HK-2 (cell line): ENCODE measurements around the gene FAAP20.

Experiments used
- DNase-seq: peaks from one replicate; pipeline ENCODE4 v3.0.0-alpha.2; 2018; ENCODE audit not compliant: unreplicated experiment

Gene FAAP20, protein sequence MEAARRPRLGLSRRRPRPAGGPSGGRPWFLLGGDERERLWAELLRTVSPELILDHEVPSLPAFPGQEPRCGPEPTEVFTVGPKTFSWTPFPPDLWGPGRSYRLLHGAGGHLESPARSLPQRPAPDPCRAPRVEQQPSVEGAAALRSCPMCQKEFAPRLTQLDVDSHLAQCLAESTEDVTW

GRCh38 chr1:2194319-2194897, at the start of gene FAAP20:
Gene FAAP20 (minus strand): TSS chr1:2194772. CDS start chr1:2194749, 23 bp downstream.
- DNase-seq, result peak; percentile 91

DNA sequence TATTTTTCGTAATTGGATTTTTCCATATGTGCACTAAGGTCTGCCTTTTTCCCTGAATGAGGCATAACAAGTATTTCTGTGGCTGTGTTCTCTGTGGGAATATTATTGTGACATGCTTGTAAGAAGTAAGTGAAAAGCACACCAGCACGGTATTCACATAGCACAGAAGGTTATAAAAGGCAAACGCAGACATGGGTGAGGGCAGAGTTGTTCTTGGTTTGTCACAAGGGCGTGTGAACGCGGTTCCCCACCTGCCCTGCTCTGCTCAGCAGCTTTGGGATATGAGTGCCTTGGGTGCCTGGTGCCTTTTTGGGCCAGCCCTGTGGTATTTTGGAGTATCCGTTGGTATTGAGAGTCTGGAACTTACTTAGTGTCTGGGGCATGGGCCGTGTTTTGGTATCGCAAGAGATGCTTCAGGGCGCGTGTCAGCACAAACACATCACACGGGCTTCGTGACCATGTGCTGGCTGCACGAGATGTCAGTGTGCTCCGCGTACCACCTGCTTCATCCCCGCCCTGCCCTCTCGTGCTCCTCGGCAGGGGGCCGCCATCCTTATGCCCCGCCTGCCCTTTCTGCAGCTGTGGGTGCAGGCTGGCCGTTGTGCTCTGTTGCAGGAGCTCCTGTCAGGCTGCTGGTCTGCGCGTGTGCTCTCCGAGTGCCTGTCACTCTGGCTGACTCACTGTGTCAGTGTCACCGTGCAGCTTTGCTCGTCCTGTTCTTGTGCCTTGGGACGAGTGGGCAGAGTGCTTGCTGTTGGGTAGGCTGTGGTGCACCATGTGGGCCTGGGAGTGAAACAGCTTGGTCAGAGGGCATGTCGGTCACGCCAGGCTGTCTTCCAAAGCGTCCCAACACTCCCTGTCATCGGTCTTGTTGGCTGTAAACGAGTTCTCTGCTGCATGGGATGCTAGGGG, 48.5 kb upstream of the FAAP20 start:
- no peak for DNase-seq

DNA sequence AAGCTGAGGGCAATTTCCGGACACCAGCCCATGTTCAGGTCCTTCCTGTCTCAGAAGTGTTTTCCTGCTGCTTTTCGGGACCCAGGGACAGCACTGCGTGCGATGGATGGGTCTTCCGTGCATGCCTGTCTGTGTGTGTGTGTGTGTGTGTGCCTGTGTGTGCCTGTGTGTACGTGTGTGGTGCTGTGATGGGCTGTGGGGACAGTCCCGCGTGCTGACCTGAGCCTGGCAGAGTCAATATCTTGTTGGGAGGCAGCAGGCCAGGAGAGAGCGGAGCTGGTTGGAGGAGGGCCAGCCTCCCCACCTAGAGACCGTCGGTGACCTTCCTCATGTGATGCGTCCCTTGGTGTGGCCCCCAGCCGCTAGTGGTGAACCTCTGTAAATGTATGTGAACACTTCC, 47.2 kb upstream of the FAAP20 start:
- no peak for DNase-seq

GRCh38 chr1:2240270-2241156, 45.9 kb upstream of the FAAP20 start:
- DNase-seq, result no peak

- DNase-seq, result no peak
Observed at GRCh38 chr1:2239384-2239985, 44.9 kb upstream of the FAAP20 start.

DNA sequence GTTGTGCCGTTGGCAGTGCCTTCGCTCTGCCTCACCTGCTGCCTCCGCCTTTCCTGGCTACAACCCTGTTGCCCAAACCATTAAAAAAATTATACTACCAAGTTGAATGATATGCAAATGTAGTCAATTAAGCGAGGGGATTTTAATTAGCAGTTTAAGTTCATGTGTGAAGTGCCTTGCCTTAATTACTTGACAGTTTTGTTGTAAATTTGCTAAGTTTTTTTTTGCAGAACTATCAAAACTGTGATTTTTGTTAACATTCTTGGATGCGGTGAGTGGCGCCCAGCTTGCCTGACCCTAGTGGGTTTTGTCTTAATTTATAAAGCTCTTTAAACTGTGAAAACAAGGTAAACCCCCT, 44.4 kb upstream of the FAAP20 start:
- no peak for DNase-seq

DNA sequence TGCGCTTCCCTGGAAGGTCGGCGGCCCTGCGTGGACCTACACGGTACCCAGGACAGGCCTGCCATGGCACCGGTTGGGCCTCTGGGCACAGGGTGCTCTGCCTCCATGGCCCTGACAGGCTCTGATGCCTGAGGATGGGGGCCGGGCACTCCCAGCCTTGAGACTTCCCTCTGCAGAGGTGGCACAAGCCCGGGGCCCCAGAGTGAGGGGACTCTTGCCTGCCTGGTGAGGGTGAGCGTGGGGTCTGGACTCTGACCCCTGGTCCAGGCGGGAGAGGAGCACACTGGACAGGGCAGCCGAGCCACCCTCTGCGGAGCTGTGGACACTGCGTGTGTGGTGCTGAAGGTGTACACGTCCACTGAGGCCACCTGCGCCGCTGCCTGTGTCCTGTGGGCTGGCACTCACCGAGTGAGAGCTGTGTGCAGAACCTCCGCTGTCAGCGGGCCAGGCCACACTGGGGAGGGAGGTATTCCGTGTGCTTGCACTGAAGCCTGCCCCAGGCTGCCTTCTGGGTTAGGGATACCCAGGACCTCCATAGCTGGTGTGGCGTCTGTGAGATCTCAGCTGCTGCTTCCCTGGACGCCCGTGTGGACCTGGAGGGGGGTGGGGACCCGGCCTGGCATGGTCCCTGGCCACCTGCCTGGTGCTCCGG, 43.9 kb upstream of the FAAP20 start:
- no peak for DNase-seq

DNA sequence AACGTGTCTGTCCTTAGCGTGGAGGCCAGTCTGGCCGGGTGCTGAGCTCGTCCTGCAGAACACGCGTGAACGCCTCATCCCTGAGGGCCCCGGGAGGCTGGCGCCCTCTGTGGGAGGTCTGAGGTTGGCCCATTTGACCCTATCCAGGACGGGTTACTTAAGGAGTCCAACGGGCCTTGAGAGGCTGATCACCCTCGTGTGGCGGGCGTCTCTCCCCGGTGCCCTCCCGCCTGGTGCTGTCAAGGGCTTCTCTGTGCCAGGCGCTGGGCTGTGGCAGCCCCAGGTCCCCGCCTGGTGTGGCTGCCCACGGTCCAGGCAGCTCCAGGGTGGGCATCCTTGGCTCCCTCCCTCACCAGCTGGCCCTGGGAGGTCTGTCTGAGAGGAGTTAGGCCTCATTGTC, 43.2 kb upstream of the FAAP20 start:
- DNase-seq, result no peak

- DNase-seq, result no peak
Observed at GRCh38 chr1:2236695-2237677, 42.4 kb upstream of the FAAP20 start.

GRCh38 chr1:2235300-2235998, 40.9 kb upstream of the FAAP20 start:
- no peak for DNase-seq

- DNase-seq, result no peak
Observed at GRCh38 chr1:2234762-2235113, 40.2 kb upstream of the FAAP20 start.

DNA sequence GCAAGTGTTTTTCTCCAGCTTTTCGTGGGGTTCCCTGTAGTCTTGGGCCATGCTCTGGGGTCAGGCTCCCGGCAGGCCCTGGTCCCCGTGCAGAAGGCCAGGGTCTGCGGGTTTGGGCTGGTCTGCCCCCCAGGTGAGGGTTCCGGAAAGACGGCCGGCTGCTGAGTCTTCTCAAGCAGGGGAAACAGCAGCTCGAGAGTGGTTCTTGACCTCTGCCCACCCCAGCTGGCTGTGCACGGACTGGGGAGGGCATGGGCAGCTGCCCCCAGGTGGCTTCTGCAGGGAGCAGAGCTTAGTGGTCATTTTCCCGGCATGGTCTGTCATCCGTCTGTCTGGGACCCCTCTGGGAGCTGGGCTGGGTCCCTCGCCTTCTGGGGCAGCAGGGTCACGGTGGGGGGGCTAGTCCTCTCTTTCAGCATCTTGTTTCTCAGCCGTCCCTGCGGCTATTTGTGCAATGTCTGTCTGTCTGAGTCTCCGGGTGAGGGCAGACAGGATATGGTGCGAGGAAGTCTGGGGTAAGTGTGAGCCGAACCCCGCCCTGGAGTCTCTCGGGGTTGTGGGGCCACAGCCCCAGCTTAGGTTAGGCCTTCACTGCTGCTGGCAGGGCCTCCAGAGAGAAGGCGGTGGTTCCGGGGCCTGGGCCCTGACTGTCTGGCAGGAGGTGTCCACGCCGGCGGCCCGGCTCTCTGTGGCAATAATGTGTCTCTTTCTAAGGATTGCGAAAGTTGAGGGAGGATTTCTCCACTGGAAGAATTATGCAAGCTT, 39.6 kb upstream of the FAAP20 start:
- no peak for DNase-seq

- no peak for DNase-seq
Observed at GRCh38 chr1:2233468-2233867, 38.9 kb upstream of the FAAP20 start.

DNA sequence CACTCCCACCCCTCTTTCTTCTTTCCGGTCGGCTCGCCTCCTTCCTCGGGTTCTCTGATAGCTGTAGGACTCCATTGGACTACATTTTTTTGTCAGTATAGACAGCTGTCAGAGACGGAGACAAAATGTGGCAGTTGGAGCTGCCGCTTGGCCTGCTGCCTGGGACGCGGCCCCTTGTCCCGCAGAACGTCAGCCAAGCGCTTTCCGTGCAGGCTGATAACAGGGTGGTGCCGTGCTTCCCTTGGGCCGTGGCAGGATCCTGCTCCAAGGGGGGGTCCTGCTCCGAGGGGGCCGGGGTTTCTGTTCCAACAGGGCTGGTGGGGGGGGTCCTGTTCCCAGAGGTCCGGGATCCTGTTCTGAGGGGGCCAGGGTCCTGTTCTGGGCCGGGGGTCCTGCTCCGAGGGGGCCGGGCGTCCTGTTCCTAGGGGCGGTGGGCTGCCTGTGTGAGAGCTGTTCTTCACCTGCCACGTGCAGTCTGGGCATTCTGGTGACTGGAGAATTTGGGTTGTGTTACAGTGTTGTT, 38.4 kb upstream of the FAAP20 start:
- no peak for DNase-seq

DNA sequence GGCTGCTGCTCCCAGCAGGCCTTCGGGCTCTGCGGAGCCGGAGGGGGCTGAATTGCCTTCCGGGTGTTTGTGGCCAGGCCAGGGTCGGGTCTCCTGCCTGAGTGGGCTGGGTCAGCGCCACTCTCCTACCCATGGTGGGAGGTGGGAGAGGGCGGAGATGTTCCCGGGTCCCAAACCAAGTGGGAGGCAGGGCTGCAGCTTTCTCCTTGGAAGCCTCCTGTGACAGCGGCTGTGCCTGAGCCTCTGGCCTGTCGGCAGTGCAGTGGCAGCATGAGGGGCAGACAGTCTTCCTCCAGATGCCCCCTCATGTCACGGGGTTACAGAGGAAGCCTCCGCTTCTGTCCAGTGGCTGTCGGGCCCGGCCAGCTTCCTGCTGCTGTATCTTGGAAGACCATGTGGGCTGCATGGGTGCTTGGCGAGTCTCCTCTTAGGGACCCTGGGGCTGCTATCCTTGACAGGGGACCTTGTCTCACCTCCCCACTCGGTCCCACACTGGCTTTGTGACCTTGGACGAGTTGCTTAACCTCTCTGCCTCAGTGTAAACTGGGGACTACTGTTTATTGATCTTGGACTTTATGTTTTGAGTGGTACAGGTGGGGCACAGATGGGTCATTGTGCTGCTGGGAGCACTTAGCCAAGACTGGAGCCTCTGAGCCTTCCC, 37.8 kb upstream of the FAAP20 start:
- DNase-seq, result no peak

DNA sequence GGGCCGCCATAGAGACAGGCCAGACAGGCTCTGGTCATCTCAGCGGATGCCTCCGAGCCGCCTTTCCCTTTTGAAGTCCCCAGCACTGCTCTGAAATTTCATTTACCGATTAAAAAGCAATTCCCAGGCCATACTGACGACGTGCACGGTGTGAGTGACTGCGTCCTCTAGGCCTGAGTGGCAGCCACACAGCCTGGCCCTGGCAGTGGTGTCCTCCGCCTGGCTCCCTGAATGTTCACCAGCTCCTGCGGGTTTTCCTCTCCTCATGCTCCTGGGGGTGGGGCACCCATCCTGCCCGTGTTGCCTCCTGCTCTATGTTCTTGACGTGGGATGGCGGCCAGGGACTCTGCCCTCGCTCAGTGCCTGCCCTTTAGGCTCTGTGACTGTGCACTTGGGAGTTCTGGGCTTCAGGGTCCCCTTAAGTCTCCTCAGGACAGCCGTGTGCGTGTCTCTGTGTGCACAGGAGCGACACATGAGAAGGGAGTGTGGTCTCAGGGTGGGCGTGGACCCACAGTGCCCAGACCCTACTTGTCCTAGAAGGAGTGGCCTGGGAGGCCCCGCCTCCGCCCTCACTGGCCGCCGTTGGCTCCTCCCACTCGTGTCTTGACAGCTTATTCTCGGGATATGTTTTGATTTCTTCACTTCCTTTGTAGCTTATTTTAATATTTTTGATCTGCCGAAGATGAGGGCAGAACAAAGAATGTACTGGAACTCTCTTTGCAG, 37.1 kb upstream of the FAAP20 start:
- no peak for DNase-seq
